Sigmoid colon (tissue), 4 donors: ENCODE results near the gene ERCC6L.

Source experiments
- EP300 ChIP-seq, 4 donors: sonication (generic); formaldehyde crosslinking; IDR thresholded peaks; one replicate each; pipeline ENCODE4 v1.6.1; 2017; ENCODE audit warnings: antibody characterized with exemption in 4 of 4
- POLR2A ChIP-seq, 2 donors: fragments of 450-650 bp; IDR thresholded peaks; one replicate each; pipeline ENCODE4 v1.6.1; 2016; ENCODE audit warnings: antibody characterized with exemption in 2 of 2, mild to moderate bottlenecking in 2 of 2, moderate library complexity in 2 of 2
- TF ChIP-seq, protein P1 (sequence below), 4 experiments: fragments of 450-650 bp in 3 of 4; fragments of 200-600 bp in 1 of 4; IDR thresholded peaks; one replicate each; pipeline ENCODE4 v1.5.1; 2016 to 2019; ENCODE audit warnings: antibody characterized with exemption in 4 of 4, mild to moderate bottlenecking in 3 of 4, moderate library complexity in 2 of 4

DNA sequence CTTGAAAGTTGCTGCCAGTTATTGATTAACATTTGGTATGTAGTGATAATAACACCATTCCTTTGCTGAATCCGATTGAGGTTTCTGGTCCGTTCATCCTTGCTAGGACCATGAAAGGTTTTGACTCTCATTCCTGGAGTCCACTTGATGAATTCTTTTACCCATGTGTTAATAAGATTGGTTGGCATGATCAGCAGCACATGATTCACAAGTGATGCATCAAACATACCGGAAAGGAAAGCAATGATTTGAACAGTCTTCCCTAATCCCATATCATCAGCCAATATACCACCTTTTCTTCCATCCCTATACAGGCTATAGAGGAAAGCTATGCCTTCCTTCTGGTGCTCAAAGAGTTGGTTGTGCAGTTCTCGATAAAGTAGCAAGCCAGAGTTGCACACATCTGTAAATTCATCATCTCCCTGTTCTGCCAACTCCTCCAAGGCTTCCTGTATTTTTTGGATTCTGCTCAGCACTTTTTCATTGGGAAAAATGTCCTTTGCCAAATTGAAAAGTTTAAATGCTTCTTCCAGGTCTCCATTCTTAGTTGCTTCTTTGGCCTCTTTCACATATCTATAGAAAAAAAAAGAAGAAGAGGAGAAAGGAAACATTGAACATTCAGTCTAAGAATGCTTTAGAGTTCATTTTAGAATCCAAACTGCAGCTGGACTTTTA, 30.6 kb downstream of the ERCC6L start:
- no peak for TF ChIP-seq POLR2A (IDR thresholded peaks at IDR 0.05)
- TF ChIP-seq EP300 (IDR thresholded peaks at IDR 0.05): no peak
- TF ChIP-seq, protein P1, sequence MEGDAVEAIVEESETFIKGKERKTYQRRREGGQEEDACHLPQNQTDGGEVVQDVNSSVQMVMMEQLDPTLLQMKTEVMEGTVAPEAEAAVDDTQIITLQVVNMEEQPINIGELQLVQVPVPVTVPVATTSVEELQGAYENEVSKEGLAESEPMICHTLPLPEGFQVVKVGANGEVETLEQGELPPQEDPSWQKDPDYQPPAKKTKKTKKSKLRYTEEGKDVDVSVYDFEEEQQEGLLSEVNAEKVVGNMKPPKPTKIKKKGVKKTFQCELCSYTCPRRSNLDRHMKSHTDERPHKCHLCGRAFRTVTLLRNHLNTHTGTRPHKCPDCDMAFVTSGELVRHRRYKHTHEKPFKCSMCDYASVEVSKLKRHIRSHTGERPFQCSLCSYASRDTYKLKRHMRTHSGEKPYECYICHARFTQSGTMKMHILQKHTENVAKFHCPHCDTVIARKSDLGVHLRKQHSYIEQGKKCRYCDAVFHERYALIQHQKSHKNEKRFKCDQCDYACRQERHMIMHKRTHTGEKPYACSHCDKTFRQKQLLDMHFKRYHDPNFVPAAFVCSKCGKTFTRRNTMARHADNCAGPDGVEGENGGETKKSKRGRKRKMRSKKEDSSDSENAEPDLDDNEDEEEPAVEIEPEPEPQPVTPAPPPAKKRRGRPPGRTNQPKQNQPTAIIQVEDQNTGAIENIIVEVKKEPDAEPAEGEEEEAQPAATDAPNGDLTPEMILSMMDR (IDR thresholded peaks at IDR 0.05): no peak
